OCI-LY3 (cell line): ENCODE data around the gene GAA.

Experiments used
- CTCF ChIP-seq: fragments of 200-600, 300-600 bp; sonication (generic); IDR thresholded peaks from 2 replicates; pipeline ENCODE4 v1.5.1; 2014; ENCODE audit warnings: antibody characterized with exemption, low read length, low read depth
- EZH2phosphoT487 ChIP-seq: fragments of 200-600 bp; shearing (Covaris generic); IDR thresholded peaks from 2 replicates; pipeline ENCODE4 v1.6.1; 2018; ENCODE audit warnings: antibody characterized with exemption, mixed run types, low read depth

DNA sequence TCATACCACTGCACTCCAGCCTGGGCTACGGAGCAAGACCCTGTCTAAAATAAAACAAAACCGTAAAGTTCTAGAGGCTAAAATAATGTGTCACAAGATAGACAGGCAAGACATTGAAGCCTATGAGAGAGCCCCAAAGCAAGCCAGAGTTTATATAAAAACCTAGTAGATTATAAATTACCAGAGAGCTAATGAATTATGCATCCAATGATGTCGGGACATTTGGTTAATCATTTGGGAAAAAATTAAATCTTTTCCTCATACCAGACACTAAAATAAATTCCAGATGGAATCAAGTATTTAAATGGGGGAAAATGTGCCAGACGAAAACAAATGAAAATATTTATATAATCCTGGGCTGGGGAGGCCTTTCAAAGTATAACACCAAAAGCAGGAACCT, 40.7 kb upstream of the GAA start:
- no peak for TF ChIP-seq CTCF
- no peak for TF ChIP-seq EZH2phosphoT487
